ENCODE results near the gene TGDS.
"Not testable (repeated sequence)": the region's sequence is repeated elsewhere in the genome, so short reads cannot be mapped to it uniquely, and the experiment has no call there.

- not testable (repeated sequence) for TF ChIP-seq EZH2 (IDR thresholded peaks at IDR 0.05; ENCODE audit: low read length, unreplicated experiment); CTCF (conservative IDR thresholded peaks at IDR 0.05; ENCODE audit: low read depth, low read length); EZH2phosphoT487 (IDR thresholded peaks at IDR 0.05; ENCODE audit: borderline replicate concordance, low read length)
Observed at GRCh38 chr13:94532278-94532677, 63.7 kb downstream of the TGDS start.

Measured in PC-3 (cell line).